ENCODE results near the gene NF1.
"Not testable (repeated sequence)": the region's sequence is repeated elsewhere in the genome, so short reads cannot be mapped to it uniquely, and the experiment has no call there.

The NF1 gene

GRCh38 chr17:31364012-31364411, 269.2 kb downstream of the NF1 start:
- DNase-seq = no peak

- DNase-seq = no peak
Measured at GRCh38 chr17:31366088-31366487, 271.3 kb downstream of the NF1 start.

GRCh38 chr17:31369266-31369665, 274.5 kb downstream of the NF1 start:
- DNase-seq = no peak

- no peak for DNase-seq
Measured at GRCh38 chr17:31371511-31372097, 276.8 kb downstream of the NF1 start.

GRCh38 chr17:31373150-31374093, 278.6 kb downstream of the NF1 start:
- no peak for DNase-seq

- DNase-seq = no peak
Measured at GRCh38 chr17:31374094-31374447, 279.3 kb downstream of the NF1 start.

- no peak for DNase-seq
Measured at GRCh38 chr17:31374503-31374902, 279.7 kb downstream of the NF1 start.

GRCh38 chr17:31378638-31379037, 283.9 kb downstream of the NF1 start:
- DNase-seq = no peak

- DNase-seq = no peak
Measured at GRCh38 chr17:31379597-31380205, 284.9 kb downstream of the NF1 start.

- no peak for DNase-seq
Measured at GRCh38 chr17:31381165-31381668, 286.4 kb downstream of the NF1 start.

- DNase-seq = not testable (repeated sequence)
Measured at GRCh38 chr17:31382668-31383275, 288.0 kb downstream of the NF1 start.

- not testable (repeated sequence) for DNase-seq
Measured at GRCh38 chr17:31383488-31383887, 288.7 kb downstream of the NF1 start.

GRCh38 chr17:31385428-31386285, 290.9 kb downstream of the NF1 start:
- no peak for DNase-seq

- DNase-seq = no peak
Measured at GRCh38 chr17:31386542-31387075, 291.8 kb downstream of the NF1 start.

- DNase-seq = no peak
Measured at GRCh38 chr17:31387438-31387837, 292.7 kb downstream of the NF1 start.

- no peak for DNase-seq
Measured at GRCh38 chr17:31388351-31388750, 293.6 kb downstream of the NF1 start.

GRCh38 chr17:31388770-31389656, 294.2 kb downstream of the NF1 start:
- peak; percentile 47 to 56 for DNase-seq

GRCh38 chr17:31389657-31390381, 295.0 kb downstream of the NF1 start:
- no peak for DNase-seq

GRCh38 chr17:31390426-31390747, 295.6 kb downstream of the NF1 start:
- DNase-seq = no peak

GRCh38 chr17:31390748-31391495, 296.1 kb downstream of the NF1 start:
- DNase-seq = no peak
